ENCODE data around the gene ZMIZ2. TPM values are rescaled to one million over a fixed set of nuclear protein-coding genes. Genes with fewer than 3 reads are reported as not detected.
"Not testable (repeated sequence)": the region's sequence is repeated elsewhere in the genome, so short reads cannot be mapped to it uniquely, and the experiment has no call there.

Gene ZMIZ2
- total RNA-seq, 1 donor from 2014 or later = 291 TPM

- Mint-ChIP-seq H3K4me1 (ENCODE audit: low read depth, unreplicated experiment) (no peaks in the 10 kb centered on the region), H3K4me3 (ENCODE audit: unreplicated experiment) (no peak overlapping the region), H3K36me3 (ENCODE audit: unreplicated experiment) (no peaks in the 10 kb centered on the region), H3K27me3 (ENCODE audit: unreplicated experiment) (peaks cover 3% of the 10 kb centered on the region), H3K27ac (ENCODE audit: unreplicated experiment) (no peak overlapping the region), H3K9me3 (ENCODE audit: unreplicated experiment) (peaks cover 3% of the 10 kb centered on the region)
- TF ChIP-seq CTCF (IDR thresholded peaks at IDR 0.05; ENCODE audit: partially characterized antibody, unreplicated experiment) = no peak
- DNase-seq = no peak
Measured at GRCh38 chr7:44729949-44730590, 18.6 kb upstream of the ZMIZ2 start.

GRCh38 chr7:44732971-44733370 lies 15.7 kb upstream of the ZMIZ2 start:
- not testable (repeated sequence) for H3K36me3 Mint-ChIP-seq (ENCODE audit: unreplicated experiment); H3K4me1 Mint-ChIP-seq (ENCODE audit: low read depth, unreplicated experiment); H3K9me3 Mint-ChIP-seq (ENCODE audit: unreplicated experiment); H3K4me3 Mint-ChIP-seq (ENCODE audit: unreplicated experiment); H3K27me3 Mint-ChIP-seq (ENCODE audit: unreplicated experiment); H3K27ac Mint-ChIP-seq (ENCODE audit: unreplicated experiment); DNase-seq

- no peak for DNase-seq
- peaks cover 1% of the 10 kb centered on the region for H3K9me3 Mint-ChIP-seq (ENCODE audit: unreplicated experiment)
- TF ChIP-seq CTCF (IDR thresholded peaks at IDR 0.05; ENCODE audit: partially characterized antibody, unreplicated experiment) = no peak
- H3K27me3 Mint-ChIP-seq (ENCODE audit: unreplicated experiment) = peaks cover 3% of the 10 kb centered on the region
- H3K4me1 Mint-ChIP-seq (ENCODE audit: low read depth, unreplicated experiment) = no peaks in the 10 kb centered on the region
- no peak overlapping the region for H3K27ac Mint-ChIP-seq (ENCODE audit: unreplicated experiment)
- H3K4me3 Mint-ChIP-seq (ENCODE audit: unreplicated experiment) = no peak overlapping the region
- H3K36me3 Mint-ChIP-seq (ENCODE audit: unreplicated experiment) = no peaks in the 10 kb centered on the region
Measured at GRCh38 chr7:44733708-44734481, 14.8 kb upstream of the ZMIZ2 start.

GRCh38 chr7:44735403-44736165 lies 13.1 kb upstream of the ZMIZ2 start:
- Mint-ChIP-seq H3K4me1 (ENCODE audit: low read depth, unreplicated experiment) (no peaks in the 10 kb centered on the region), H3K27ac (ENCODE audit: unreplicated experiment) (no peak overlapping the region), H3K36me3 (ENCODE audit: unreplicated experiment) (no peaks in the 10 kb centered on the region), H3K27me3 (ENCODE audit: unreplicated experiment) (peaks cover 3% of the 10 kb centered on the region), H3K4me3 (ENCODE audit: unreplicated experiment) (no peak overlapping the region), H3K9me3 (ENCODE audit: unreplicated experiment) (peaks cover 8% of the 10 kb centered on the region)
- DNase-seq = no peak
- no peak for TF ChIP-seq CTCF (IDR thresholded peaks at IDR 0.05; ENCODE audit: partially characterized antibody, unreplicated experiment)

- DNase-seq = no peak
- H3K36me3 Mint-ChIP-seq (ENCODE audit: unreplicated experiment) = no peaks in the 10 kb centered on the region
- no peak for TF ChIP-seq CTCF (IDR thresholded peaks at IDR 0.05; ENCODE audit: partially characterized antibody, unreplicated experiment)
- no peaks in the 10 kb centered on the region for H3K4me1 Mint-ChIP-seq (ENCODE audit: low read depth, unreplicated experiment)
- peaks cover 8% of the 10 kb centered on the region for H3K9me3 Mint-ChIP-seq (ENCODE audit: unreplicated experiment)
- no peak overlapping the region for H3K4me3 Mint-ChIP-seq (ENCODE audit: unreplicated experiment)
- H3K27ac Mint-ChIP-seq (ENCODE audit: unreplicated experiment) = no peak overlapping the region
- peaks cover 3% of the 10 kb centered on the region for H3K27me3 Mint-ChIP-seq (ENCODE audit: unreplicated experiment)
Measured at GRCh38 chr7:44736896-44737295, 11.8 kb upstream of the ZMIZ2 start.

All from glutamatergic neuron (in vitro differentiated cells).